Transverse colon (tissue), 4 donors: ENCODE measurements around the gene BACH2. TPM values are rescaled to one million over a fixed set of nuclear protein-coding genes. Genes with fewer than 3 reads are reported as not detected.

Experiments
- DNase-seq: peaks from one replicate; pipeline ENCODE4 v3.0.0-alpha.2; 2019
- H3K27ac ChIP-seq, 4 donors: fragments of 200-600 bp; sonication (generic); 2 replicates each; pipeline ENCODE4 v1.5.1; 2016 to 2018; ENCODE audit warnings: inconsistent platforms in 4 of 4
- H3K27me3 ChIP-seq: fragments of 200-600 bp; sonication (generic); 2 replicates; pipeline ENCODE4 v1.5.1; 2017; ENCODE audit warnings: inconsistent platforms
- H3K36me3 ChIP-seq, 4 donors: fragments of 200-600 bp; sonication (generic); 2 replicates each; pipeline ENCODE4 v1.5.1; 2017 to 2019; ENCODE audit warnings: inconsistent platforms in 4 of 4
- H3K4me1 ChIP-seq, 4 donors: fragments of 200-600 bp; sonication (generic); 2 replicates each; pipeline ENCODE4 v1.5.1; 2017 to 2020; ENCODE audit warnings: inconsistent platforms in 4 of 4
- H3K4me3 ChIP-seq, 4 donors: fragments of 200-600 bp; sonication (generic); 1 replicate in 1 of 4; 2 replicates in 3 of 4; pipeline versions ENCODE4 v1.5.1 to v1.6.1; 2017 to 2019; ENCODE audit warnings: inconsistent platforms in 4 of 4
- H3K9me3 ChIP-seq, 2 donors: fragments of 200-600 bp; sonication (generic); 2 replicates each; pipeline ENCODE4 v1.5.1; 2017 to 2019; ENCODE audit warnings: inconsistent platforms in 2 of 2
- EP300 ChIP-seq: sonication (generic); formaldehyde crosslinking; IDR thresholded peaks from one replicate; pipeline ENCODE4 v1.6.1; 2017; ENCODE audit warnings: antibody characterized with exemption, low read depth
- POLR2A ChIP-seq: fragments of 450-650 bp; IDR thresholded peaks from one replicate; pipeline ENCODE4 v1.6.1; 2016; ENCODE audit warnings: antibody characterized with exemption, mild to moderate bottlenecking, moderate library complexity
- POLR2AphosphoS5 ChIP-seq, 3 donors: sonication (generic); formaldehyde crosslinking; IDR thresholded peaks; one replicate each; pipeline ENCODE4 v1.6.1; 2016; ENCODE audit warnings: antibody characterized with exemption in 3 of 3
- WGBS, 2 donors: methylation state at CpG; one replicate each; pipeline ENCODE4 v1.1.5; 2018; ENCODE audit warnings: low coverage in 1 of 2; 5-methylcytosine and 5-hydroxymethylcytosine counted together
- in situ Hi-C, 4 donors: fragments of 200-750 bp; cut with MboI; loops; one replicate each; pipeline versions ENCODE4 v1.15.0 to v1.15.1; 2017; ENCODE audit warnings: low sequenced_read_pairs in 3 of 4, low pct_ligation_motif_present in 1 of 4, low pct_unique_long_range_greater_than_20kb in 1 of 4
- intact Hi-C: fragments of 100-400 bp; cut with DNase I; formaldehyde crosslinking; loops from one replicate; pipeline ENCODE4 v1.15.1; 2023; ENCODE audit warnings: low total_unique reads
- total RNA-seq, 4 donors: library from RNA; depleted of rRNA; stranded (reverse); fragments of >200 nt; gene quantifications; one replicate each; pipeline ENCODE4 v1.1.0, GENCODE V29; 2016
- TF ChIP-seq, protein P1 (sequence below), 5 experiments: fragments of 200-600 bp in 3 of 5; fragments of 450-650 bp in 2 of 5; sonication (generic) in 3 of 5; IDR thresholded peaks; 1 replicate in 2 of 5; 2 replicates in 3 of 5; pipeline ENCODE4 v1.5.1; 2016 to 2017; ENCODE audit warnings: antibody characterized with exemption in 5 of 5, inconsistent platforms in 3 of 5, mild to moderate bottlenecking in 2 of 5, moderate library complexity in 1 of 5

BACH2 gene
- total RNA-seq, 4 donors from 2014 or later, result 0.20 to 7.5 (median 2.4) TPM

DNA sequence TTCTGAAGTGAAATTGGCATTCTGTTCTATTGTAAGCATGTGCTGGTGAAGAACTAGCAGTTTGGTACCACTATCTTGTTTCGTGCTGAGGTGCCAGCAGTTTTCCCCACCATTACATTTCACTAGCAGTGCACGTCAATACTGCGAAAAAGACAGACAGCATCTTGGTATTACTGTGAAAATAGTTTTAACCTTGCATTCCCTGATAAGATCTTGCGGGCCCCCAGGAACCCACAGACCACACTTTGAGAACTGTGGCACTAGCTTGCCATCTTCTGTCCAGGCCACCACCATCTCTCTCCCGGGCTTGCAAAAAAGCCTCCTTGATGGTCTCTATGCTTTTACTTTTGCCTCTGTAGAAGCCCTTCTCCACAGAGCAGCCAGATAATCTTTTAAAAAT, 185.7 kb downstream of the BACH2 start:
- WGBS, 2 donors, result 87 to 89% methylated on average over 3 to 5 of the region's 5 CpGs
- H3K27ac ChIP-seq, result no peak overlapping the region
- no peak overlapping the region for H3K4me3 ChIP-seq
- intact Hi-C loops, result no loop called here
- DNase-seq, result no peak
- H3K27me3 ChIP-seq, result no peaks in the 10 kb centered on the region
- H3K9me3 ChIP-seq, result peaks cover 0 to 9% of the 10 kb centered on the region in 2 donors
- no peak for TF ChIP-seq POLR2AphosphoS5 (IDR thresholded peaks at IDR 0.05)
- no peak for TF ChIP-seq EP300
- TF ChIP-seq, protein P1, sequence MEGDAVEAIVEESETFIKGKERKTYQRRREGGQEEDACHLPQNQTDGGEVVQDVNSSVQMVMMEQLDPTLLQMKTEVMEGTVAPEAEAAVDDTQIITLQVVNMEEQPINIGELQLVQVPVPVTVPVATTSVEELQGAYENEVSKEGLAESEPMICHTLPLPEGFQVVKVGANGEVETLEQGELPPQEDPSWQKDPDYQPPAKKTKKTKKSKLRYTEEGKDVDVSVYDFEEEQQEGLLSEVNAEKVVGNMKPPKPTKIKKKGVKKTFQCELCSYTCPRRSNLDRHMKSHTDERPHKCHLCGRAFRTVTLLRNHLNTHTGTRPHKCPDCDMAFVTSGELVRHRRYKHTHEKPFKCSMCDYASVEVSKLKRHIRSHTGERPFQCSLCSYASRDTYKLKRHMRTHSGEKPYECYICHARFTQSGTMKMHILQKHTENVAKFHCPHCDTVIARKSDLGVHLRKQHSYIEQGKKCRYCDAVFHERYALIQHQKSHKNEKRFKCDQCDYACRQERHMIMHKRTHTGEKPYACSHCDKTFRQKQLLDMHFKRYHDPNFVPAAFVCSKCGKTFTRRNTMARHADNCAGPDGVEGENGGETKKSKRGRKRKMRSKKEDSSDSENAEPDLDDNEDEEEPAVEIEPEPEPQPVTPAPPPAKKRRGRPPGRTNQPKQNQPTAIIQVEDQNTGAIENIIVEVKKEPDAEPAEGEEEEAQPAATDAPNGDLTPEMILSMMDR (IDR thresholded peaks at IDR 0.05), result no peak
- no peak for TF ChIP-seq POLR2A
- H3K36me3 ChIP-seq, result no peaks in the 10 kb centered on the region
- peaks cover 0 to 6% (median 0%) of the 10 kb centered on the region in 4 donors for H3K4me1 ChIP-seq
- in situ Hi-C loops, result no loop called here

DNA sequence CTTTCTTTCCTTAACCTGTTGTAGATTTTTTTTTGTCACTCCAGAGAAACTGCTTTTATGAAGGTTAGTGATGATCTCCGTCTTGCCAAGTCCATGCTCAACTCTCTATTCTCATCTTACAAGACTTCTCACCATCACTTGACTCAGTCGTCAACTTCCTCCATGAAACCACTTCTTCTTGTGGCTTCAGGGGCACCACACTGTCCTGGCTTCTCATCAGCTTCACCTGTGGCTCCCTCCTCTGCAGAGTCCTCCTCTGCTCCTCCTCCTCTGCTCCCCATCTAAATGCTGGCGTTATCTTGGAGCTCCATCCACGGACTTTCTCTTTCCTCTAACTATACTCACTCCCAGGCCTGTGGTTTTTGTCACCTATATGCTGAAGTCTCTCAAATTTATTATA, 187.5 kb downstream of the BACH2 start:
- no peaks in the 10 kb centered on the region for H3K27me3 ChIP-seq
- TF ChIP-seq POLR2A, result no peak
- no peak for TF ChIP-seq EP300
- TF ChIP-seq, protein P1 (IDR thresholded peaks at IDR 0.05), result no peak
- TF ChIP-seq POLR2AphosphoS5 (IDR thresholded peaks at IDR 0.05), result no peak
- 70 to 86% methylated on average over 4 of the region's 4 CpGs for WGBS, 2 donors
- in situ Hi-C loops, result no loop called here
- H3K4me1 ChIP-seq, result peaks cover 0 to 6% (median 0%) of the 10 kb centered on the region in 4 donors
- peaks cover 0 to 8% of the 10 kb centered on the region in 2 donors for H3K9me3 ChIP-seq
- intact Hi-C loops, result no loop called here
- no peak overlapping the region for H3K4me3 ChIP-seq
- H3K36me3 ChIP-seq, result no peaks in the 10 kb centered on the region
- no peak for DNase-seq
- H3K27ac ChIP-seq, result no peak overlapping the region

DNA sequence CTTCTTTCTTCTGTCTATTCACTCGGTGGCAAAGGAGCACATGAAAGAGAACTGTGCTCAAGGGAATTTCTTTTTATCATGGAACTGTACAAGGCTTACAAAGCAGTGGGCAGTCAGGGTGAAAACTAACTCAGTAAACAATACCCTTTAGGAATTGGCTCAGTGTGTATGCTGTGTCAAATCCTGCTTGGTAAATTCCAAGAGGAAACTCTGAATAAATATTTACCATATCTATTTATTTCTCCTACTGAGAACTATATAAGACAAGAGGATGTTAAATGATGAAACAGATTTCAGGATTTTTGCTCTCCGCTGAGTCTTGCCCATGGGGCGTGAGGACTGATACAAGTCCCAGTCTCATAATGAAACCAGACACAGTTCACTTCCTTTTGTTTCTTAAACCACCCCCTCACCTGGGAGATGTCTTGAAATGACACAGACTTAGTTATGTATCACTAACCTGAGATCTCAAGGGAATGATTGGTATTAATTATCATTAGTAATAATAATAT, 188.8 kb downstream of the BACH2 start:
- no peak overlapping the region for H3K4me3 ChIP-seq
- H3K27ac ChIP-seq, result no peak overlapping the region
- intact Hi-C loops (no loop called here), in situ Hi-C loops (no loop called here)
- peaks cover 0 to 6% (median 0%) of the 10 kb centered on the region in 4 donors for H3K4me1 ChIP-seq
- no peak for TF ChIP-seq EP300
- TF ChIP-seq POLR2A, result no peak
- TF ChIP-seq, protein P1 (IDR thresholded peaks at IDR 0.05), result no peak
- TF ChIP-seq POLR2AphosphoS5 (IDR thresholded peaks at IDR 0.05), result no peak
- DNase-seq, result no peak
- no peaks in the 10 kb centered on the region for H3K27me3 ChIP-seq
- H3K36me3 ChIP-seq, result no peaks in the 10 kb centered on the region
- H3K9me3 ChIP-seq, result no peaks in the 10 kb centered on the region
- WGBS, 2 donors, result 54 to 57% methylated on average over 2 to 3 of the region's 3 CpGs

DNA sequence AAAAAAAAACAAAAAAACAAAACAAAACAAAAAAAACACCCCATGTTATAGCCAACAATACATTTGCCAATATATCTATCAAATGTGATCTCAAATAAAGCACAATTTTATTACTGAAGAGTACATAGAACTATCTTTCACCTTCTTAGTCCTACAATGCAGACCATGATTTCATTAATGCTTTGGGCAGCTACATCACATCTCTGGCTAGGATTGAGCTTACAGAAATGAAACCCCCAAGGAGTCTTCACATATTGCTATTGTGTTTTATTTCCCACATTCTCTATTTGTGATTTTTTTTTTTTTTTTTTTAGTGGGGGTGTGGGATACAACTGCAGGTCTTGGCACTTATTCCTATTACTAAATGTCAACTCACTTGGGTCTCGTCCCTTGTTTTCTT, 189.3 kb downstream of the BACH2 start:
- H3K36me3 ChIP-seq, result no peaks in the 10 kb centered on the region
- TF ChIP-seq POLR2A (no peak), EP300 (no peak), POLR2AphosphoS5 (IDR thresholded peaks at IDR 0.05) (no peak)
- TF ChIP-seq, protein P1 (IDR thresholded peaks at IDR 0.05), result no peak
- no peak overlapping the region for H3K4me3 ChIP-seq
- H3K27ac ChIP-seq, result no peak overlapping the region
- in situ Hi-C loops, result no loop called here
- H3K9me3 ChIP-seq, result no peaks in the 10 kb centered on the region
- peaks cover 0 to 6% (median 0%) of the 10 kb centered on the region in 4 donors for H3K4me1 ChIP-seq
- no peak for DNase-seq
- no peaks in the 10 kb centered on the region for H3K27me3 ChIP-seq
- intact Hi-C loops, result no loop called here
- 79% methylated on average over 1 of the region's 1 CpG; no CpG with 5 or more reads in 1 of the 2 donors for WGBS, 2 donors
